GM12873 (cell line): ENCODE measurements around the gene ADGRB3.

Source experiments
- CTCF ChIP-seq: IDR thresholded peaks from 2 replicates; pipeline ENCODE4 v1.5.1; 2012; ENCODE audit warnings: low read depth, mild to moderate bottlenecking, moderate library complexity, low read length, control low read depth; ENCODE audit not compliant: insufficient read depth; ENCODE audit errors: missing control alignments

Gene ADGRB3

GRCh38 chr6:69424581-69424980 lies 789.5 kb downstream of the ADGRB3 start:
- no peak for TF ChIP-seq CTCF

GRCh38 chr6:69427882-69428281 lies 792.8 kb downstream of the ADGRB3 start:
- TF ChIP-seq CTCF: no peak

GRCh38 chr6:69438113-69438512 lies 803.0 kb downstream of the ADGRB3 start:
- TF ChIP-seq CTCF: no peak
